HTR-8/SVneo (cell line): ENCODE data around the gene RIMS1.

ENCODE experiments used
- DNase-seq: peaks from one replicate; pipeline ENCODE4 v3.0.0; 2011; ENCODE audit warnings: low spot score, mixed read lengths; ENCODE audit not compliant: insufficient read length
- FAIRE-seq: peaks from 2 replicates; lab custom pipeline; 2011; peaks lifted over from hg19 to GRCh38; lab: Jason Lieb, UNC

Gene RIMS1, protein sequence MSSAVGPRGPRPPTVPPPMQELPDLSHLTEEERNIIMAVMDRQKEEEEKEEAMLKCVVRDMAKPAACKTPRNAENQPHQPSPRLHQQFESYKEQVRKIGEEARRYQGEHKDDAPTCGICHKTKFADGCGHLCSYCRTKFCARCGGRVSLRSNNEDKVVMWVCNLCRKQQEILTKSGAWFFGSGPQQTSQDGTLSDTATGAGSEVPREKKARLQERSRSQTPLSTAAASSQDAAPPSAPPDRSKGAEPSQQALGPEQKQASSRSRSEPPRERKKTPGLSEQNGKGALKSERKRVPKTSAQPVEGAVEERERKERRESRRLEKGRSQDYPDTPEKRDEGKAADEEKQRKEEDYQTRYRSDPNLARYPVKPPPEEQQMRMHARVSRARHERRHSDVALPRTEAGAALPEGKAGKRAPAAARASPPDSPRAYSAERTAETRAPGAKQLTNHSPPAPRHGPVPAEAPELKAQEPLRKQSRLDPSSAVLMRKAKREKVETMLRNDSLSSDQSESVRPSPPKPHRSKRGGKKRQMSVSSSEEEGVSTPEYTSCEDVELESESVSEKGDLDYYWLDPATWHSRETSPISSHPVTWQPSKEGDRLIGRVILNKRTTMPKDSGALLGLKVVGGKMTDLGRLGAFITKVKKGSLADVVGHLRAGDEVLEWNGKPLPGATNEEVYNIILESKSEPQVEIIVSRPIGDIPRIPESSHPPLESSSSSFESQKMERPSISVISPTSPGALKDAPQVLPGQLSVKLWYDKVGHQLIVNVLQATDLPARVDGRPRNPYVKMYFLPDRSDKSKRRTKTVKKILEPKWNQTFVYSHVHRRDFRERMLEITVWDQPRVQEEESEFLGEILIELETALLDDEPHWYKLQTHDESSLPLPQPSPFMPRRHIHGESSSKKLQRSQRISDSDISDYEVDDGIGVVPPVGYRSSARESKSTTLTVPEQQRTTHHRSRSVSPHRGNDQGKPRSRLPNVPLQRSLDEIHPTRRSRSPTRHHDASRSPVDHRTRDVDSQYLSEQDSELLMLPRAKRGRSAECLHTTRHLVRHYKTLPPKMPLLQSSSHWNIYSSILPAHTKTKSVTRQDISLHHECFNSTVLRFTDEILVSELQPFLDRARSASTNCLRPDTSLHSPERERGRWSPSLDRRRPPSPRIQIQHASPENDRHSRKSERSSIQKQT (N-terminal part only)

DNA sequence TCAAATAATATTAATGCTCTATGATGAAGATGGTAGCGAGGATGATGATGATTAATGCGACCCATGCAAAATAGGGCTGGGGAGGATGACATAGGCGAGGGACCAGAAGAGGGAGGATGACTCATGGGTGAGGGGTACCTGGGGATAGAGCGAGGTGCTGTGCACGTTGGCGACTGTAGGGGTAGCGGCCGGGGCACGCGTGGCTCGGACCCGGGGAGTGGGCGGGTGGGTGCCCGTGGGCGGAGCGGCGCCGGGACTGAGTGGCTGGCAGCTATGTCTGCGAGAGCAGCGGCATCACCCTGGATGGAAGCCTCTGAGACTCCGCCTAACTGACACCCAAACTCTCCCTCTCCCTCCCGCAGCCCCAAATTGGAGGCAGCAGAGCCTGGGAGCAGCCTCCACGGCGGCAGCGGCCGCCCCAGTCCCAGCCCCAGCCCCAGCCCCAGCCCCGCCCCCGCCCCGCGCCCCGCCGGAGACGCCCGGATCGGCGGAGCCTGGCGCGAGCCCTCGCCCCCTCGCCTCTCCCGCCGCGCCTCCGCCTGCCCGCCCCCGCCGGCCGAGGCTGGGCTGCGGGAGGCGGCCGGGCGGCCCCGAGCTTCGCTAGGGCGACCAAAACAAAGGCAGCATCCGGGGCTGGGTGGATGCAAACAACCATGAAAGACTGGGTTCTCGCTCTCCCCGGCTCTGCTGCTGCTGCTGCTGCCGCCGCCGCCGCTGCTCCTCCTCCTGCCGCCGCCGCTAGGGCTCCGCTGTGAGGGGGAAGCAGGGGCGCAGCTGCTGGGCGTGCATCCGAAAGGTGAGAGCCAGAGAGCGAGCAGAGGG, at the start of gene RIMS1:
Gene RIMS1 (plus strand): TSS at position 367 of the 822 bp plus-strand sequence. CDS start 474 bp downstream, outside the sequence.
- DNase-seq (peak; percentile 30), FAIRE-seq (no peak)

DNA sequence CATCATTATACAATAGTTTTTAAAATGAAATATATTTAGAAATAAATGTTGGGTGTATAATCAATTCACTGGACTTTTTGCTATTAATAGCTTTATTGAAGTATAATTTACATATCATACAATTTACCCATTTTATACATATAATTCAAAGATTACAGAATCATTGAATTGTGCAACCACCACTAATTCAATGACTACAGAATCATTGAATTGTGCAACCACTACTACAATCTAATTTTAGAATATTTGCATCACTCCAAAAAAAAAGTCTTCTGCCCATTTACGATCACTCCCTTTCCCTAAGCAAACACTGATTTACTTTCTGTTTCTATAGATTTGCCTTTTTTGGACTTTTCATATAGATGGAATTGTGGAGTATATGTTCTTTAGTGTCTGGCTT, 35.1 kb upstream of the RIMS1 start:
- DNase-seq = no peak
- no peak for FAIRE-seq

DNA sequence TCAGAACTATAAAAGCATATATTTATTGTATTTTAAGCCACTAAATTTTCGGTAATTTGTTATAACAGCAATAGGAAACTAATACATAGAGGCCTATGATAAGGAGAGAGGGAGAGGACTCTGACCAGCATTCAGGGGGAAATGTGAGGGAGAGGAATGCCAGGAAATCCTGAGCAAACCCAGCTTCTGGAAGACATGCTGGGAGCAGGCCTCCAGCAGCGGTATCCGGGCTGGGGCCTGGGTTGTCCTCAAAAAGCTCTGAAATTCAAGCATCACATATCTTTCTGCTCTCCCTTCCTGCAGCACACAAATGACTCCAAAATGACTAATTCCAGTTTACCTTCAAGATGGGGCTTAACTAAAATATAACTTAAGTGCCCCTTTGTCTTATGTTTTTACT, 33.4 kb upstream of the RIMS1 start:
- FAIRE-seq (no peak), DNase-seq (no peak)

DNA sequence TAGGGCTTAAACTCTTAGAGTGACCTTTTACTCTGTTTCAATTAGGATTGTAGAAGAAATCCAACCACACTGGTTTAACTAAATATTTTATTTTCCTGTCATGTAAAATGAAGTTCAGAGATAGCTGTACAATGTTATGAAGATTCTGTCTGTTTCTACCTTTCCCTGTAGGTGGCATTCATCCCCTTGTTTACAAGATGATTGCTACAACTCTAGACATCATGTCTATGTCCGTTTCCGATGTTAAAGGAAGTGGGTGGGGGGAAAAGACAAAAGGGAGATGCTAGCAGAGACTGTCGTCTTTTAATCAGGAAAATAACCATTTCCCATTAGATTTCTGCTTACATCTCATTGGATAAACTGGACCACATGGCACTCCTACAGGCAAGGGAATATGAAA, 30.9 kb upstream of the RIMS1 start:
- FAIRE-seq (no peak), DNase-seq (peak; percentile 3)

DNA sequence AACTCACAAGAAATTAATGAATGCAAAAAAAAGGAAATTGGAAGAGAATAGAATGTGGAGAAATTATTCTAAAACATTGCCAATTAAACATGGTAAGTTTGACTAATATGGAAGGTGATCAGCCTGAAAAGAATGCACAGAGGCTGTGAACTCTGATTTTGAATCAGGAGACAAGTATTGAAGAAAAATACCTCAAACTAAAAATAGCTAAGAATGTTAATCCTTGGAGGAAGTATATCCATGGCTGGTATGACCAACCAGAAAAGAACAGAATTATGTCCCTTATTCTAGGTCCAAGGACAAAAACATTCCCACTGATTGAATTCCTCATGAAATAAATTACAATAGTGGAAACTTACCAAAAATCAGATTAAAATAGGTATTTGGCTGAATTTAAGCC, 7.3 kb upstream of the RIMS1 start:
- FAIRE-seq (no peak), DNase-seq (no peak)

DNA sequence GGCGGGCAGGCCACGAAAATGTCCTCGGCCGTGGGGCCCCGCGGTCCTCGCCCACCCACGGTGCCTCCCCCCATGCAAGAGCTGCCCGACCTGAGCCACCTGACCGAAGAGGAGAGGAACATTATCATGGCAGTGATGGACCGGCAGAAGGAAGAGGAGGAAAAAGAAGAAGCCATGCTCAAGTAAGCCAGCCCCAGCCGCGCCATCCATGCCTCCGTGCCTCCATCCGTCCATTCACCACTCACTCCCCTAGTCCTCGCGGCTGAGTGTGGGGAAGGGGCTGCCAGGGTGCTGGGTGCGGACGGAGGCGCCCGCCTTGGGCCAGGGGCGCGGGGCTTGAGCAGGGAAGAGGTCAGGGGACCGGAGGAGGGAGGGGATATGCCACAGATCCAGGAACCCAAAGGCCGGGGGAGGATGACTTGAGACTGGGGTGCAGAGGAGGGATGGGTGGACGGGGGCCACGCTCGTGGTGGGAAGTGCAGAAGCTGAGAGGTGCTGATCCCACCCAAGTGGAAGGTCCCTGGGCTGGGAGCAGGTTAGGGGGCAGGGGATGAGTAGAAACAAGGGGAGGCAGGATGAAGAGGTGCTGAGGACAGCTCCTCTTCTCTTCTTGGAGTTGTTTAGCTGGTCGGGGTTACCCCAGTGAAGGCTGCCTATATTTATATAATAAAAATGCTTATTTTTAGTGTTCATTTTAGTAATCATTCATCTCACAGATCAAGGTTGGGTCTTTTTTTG, 825 bp downstream of the RIMS1 start:
- FAIRE-seq (no peak), DNase-seq (no peak)

DNA sequence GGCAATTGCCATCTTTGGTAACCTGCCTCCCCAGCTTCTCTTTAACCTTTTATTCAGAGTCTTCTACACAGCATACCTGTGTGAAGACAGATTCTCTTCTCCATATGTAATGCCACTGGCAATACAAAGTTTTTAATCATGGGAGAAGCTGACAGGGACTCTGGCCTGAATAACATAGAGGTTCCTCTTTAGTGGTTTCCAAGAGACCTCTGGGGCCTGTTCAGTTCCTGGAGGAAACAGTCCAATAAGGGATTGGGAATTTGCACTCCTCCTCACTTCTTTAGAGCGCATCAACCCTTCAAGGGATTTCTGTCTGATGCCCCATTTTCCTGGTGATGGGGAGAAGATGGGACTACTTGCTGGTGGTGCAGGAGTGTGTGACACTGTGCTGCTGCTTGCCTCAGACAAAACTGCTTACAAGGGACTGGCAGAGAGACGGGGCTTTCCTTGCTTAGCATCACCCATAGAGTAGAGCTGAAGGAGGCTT, 1.4 kb downstream of the RIMS1 start:
- no peak for FAIRE-seq
- DNase-seq = no peak

DNA sequence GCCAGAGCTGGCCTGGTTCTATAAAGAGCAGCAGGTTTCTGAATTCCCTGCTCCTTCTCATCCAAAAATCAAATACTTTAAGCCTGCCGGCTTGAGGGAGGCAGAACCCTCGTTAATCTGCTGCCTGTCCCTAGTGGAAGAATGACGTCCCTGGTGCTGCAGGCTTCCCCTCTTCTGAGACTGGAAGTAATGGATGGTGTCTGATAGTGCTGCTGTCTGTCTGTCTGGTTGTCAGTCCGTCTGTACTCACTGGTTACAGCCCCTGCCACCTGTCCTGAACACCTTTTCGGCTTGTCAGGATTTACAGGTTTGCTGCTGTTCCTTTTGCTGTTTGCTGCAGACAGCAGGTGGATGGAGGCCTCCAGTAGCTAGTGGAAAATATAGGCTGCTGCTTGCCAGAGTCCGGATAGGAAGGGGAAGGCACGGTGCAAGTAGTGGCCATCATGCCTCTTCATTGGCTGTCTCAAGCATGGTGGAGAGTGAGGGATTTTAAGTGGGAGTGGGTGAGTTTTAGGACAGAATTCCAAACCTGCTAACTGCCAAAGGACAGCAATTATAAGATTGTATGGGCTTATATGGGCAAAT, 2.5 kb downstream of the RIMS1 start:
- DNase-seq (no peak), FAIRE-seq (no peak)

DNA sequence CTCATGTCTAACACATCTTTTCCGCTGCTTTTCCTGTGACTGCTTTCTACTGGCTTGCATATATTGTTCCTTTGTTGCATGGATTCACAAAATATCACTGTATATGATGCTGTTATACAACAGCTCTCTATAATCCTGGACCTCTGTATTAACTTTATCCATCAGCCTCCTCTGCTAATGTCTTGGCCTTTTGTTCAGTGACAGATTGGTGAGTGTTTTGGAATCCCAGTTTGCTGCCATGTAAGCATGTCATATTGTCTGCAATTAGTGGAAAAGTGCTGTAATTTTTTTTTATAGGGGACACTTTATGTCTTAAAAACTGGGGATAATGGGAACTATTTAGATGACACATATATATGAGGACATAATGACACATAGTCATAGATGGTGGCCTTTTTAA, 3.0 kb downstream of the RIMS1 start:
- DNase-seq (no peak), FAIRE-seq (no peak)

DNA sequence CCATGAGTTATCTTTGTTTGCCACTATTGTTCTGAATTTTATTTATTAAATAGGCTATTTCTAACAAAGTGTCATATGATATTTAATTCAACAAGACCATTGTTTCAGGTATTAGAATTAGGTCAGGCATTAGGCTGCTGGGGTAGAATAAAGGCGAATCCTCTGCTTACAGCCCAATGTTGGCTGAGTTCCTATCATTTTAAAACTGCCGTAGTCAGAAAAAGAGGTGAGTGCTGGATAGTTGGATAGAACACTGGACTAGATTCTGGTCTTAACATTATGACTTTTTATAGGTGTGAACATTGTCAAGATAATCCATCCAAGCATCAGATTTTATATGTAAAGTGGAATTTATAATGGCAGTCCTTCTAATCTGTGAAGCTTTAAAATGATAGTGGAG, 6.3 kb downstream of the RIMS1 start:
- FAIRE-seq = no peak
- DNase-seq = no peak

DNA sequence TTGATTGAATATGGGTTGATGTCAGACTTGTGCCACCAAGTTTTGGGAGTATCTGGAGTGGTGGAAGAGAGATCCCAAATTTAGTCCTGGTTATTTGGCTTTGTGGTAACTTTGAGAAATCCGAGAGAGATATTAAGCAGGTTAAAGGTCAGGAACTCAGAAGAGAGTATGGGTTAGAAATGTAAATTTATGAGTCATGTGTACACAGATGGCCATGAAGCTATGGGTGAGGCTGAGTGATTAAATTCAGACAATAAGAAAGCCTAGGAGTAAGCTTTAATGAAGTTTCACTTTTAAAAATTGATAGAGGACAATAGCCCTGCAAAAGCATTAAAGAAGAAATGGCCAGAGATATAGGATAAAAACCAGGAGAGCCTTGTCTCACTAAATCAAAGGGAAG, 14.3 kb downstream of the RIMS1 start:
- no peak for DNase-seq
- FAIRE-seq = no peak

DNA sequence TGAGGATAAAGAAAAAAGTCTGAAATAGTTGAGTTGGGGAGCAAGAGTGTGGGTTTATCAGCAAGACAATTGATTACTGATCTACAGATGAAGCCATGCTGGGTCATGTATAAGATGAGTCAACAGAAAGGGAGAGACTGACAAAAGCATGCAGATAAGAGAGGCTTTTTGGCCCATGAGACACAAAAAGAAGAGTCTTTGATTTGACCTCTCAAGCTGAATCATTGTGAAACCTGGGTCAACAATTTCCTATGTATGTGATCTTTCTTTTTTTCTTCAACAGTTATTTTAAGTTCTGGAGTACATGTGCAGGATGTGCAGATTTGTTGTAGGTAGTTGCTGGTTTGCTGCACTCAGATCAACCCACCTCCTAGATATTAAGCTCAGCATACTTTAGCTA, 15.9 kb downstream of the RIMS1 start:
- FAIRE-seq (no peak), DNase-seq (no peak)

DNA sequence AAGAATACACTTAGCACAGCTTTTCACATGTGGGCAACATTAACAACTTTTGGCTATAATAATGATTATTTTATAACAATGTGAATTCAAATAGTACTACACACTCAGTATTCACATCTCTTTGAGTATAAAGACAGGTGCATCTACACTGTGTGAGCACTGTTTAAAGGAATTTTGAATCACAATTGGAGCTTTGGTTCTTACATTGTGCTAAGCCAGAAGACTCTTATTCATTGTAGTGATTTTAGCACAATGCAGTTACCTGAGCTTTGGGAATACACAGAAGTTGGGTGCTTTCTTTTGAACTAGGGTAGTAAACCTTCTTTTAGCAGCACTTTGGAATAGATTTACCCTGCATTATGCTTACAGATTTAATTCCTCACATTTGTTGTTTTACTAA, 20.5 kb downstream of the RIMS1 start:
- DNase-seq (no peak), FAIRE-seq (no peak)

DNA sequence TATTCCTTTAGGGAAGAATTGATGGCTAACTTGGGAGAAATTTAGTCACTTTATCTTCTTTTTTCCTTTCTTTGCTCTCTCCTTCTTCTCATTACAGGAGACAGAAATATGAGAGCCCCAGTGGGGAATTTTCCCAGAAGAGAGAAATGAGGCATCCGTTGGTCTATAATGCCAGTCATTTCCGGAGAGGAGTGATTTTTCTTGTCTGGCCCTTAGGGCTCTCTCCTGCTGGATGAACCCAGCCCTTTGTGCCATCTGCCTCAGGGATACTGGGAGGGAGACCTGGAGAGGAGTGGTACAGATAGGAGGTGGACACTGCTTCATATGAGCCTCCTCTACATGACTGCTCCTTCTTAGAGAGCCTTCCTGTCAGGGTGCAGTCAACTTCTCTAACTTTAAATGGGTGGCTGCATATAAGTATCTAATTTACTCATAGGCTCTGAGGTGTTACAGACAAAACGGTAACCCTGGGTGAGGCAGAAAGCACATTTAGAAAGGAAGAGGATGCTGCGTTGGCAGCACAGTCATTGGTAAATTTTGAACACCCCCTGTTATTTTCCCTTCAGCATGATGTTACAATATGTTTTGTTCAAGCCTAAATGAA, 21.9 kb downstream of the RIMS1 start:
- FAIRE-seq (no peak), DNase-seq (no peak)

DNA sequence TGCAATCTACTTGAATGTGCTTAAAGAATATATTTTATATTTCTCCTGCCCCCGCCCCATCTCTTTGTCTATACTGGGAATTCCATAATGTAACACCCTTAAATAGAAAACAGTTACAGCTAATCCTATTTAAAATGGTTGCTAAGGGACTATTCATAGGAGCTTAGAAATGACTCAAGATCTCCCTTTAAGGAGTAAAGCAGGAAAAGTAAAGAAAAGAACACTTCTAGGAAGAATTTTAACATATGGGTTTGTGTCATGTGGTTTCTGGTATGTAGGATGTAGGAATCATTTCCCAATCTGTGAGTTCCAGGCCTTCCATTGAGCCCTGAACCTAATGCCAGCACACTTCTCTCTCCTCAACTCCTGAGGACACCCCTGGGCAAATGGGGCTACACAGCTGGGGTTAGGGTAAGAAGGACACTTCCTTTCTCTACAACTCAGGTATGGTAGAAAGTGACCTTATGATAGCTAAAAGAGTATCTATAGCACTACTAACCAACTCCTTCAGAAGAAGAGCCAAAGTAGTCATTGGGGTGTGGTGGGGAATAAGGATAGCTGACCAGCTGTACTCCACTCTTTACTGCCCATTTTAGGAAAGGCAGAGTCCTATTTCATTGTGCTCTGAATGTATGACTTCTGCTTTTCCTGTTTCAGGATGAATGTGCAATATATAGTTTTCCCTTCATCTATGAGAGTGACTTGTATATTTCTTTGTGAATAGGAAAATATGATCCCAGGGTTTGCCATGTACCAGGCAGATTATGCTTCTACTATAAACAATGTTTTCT, 27.3 kb downstream of the RIMS1 start:
- FAIRE-seq (no peak), DNase-seq (no peak)

DNA sequence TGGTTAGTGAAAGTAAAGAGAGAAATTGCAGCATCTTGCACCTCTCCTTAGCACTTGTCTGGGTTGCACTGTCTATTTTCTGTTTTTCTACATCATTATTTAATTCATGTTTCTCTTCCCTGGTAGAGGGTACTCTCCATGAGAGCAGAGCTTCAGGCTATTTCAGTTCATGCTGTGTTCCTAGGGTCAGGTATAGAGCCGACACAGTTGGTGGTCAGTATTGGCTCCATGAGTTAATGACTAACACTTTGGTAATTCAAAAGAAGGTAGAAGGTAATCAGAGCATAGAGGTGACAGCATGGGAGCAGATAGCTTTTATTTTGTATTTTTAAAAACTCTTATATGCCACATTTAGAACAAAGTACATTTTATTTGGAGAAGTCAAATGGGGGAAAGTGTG, 42.7 kb downstream of the RIMS1 start:
- DNase-seq (no peak), FAIRE-seq (no peak)

DNA sequence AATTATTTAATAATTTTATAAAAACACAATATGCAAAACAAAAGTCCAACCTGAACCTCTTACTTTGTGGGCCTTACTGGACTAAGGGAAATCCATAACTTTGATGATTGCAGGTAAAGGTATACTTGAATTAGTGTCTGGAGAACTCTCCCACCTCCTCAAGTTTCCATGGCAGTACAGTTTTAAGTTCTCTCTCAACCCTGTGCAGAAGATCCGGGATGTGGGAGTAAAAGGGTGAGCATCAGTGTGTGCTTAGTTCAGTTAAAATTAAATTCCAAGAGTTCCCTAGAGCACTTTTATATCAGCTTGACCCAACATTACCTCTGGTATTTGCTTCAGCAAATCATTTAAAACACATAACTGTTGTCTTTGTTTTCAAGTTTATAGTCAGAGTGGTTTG, 47.5 kb downstream of the RIMS1 start:
- no peak for DNase-seq
- no peak for FAIRE-seq

DNA sequence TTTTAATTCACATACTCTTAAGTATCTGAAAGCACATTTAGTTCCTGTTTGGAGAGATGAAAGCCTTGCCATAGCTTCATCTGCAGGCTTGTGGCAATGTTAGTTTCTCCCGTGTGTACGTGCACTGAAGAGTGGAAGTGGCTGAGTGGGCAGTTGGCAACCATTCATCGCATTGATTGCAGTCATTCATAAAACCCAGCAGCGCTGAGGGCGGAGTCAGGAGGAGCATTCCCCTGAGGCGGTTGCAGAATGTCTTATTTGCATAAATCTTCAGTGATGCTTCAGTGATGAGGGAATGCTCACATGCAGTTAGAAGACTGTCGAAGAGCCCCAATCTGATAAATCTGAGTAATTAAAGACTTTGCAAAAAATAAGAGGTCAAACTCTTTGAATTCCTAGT, 79.1 kb downstream of the RIMS1 start:
- DNase-seq (no peak), FAIRE-seq (no peak)
